Naive thymus-derived CD4-positive, alpha-beta T cell (primary cell): ENCODE measurements around the gene CUL4B. TPM values are rescaled to one million over a fixed set of nuclear protein-coding genes. Genes with fewer than 3 reads are reported as not detected.

Experiments used
- ATAC-seq: fragments of 150-1000 bp; cut with Tn5 transposase; 2 replicates; pipeline ENCODE4 v1.10.0; 2021; ENCODE audit warnings: mild to moderate bottlenecking, moderate library complexity
- CTCF ChIA-PET: fragments of 350-600 bp; sonication (Branson Sonifier 250); formaldehyde crosslinking; loops from one replicate; lab custom pipeline; 2021; ENCODE audit warnings: antibody characterized with exemption; lab: Charles Lee
- POLR2A ChIA-PET: fragments of 350-600 bp; sonication (Branson Sonifier 250); formaldehyde crosslinking; loops from one replicate; lab custom pipeline; 2021; ENCODE audit warnings: antibody characterized with exemption, inconsistent platforms; lab: Charles Lee
- DNase-seq, 9 donors: peaks; one replicate each; pipeline versions ENCODE4 v3.0.0 to v3.0.0-alpha.2; 2020 to 2022; ENCODE audit warnings: mixed read lengths in 1 of 9
- H3K27ac ChIP-seq: one replicate; pipeline ENCODE4 v1.7.0; 2013; ENCODE audit warnings: mild to moderate bottlenecking, low read depth, low read length, moderate library complexity
- H3K27me3 ChIP-seq, 2 donors: one replicate each; pipeline ENCODE4 v1.7.0; 2013; ENCODE audit warnings: low read length in 2 of 2, mild to moderate bottlenecking in 2 of 2, moderate library complexity in 2 of 2; ENCODE audit not compliant: control insufficient read depth in 2 of 2, insufficient read depth in 2 of 2
- H3K36me3 ChIP-seq, 3 experiments: 1 replicate in 2 of 3; 2 replicates in 1 of 3; pipeline ENCODE4 v1.7.0; 2013; ENCODE audit warnings: low read length in 3 of 3, mild to moderate bottlenecking in 3 of 3, moderate library complexity in 1 of 3; ENCODE audit not compliant: insufficient read depth in 3 of 3, control insufficient read depth in 2 of 3
- H3K4me1 ChIP-seq, 2 donors: one replicate each; pipeline ENCODE4 v1.7.0; 2013; ENCODE audit warnings: low read length in 2 of 2, mild to moderate bottlenecking in 2 of 2, moderate library complexity in 1 of 2; ENCODE audit not compliant: control insufficient read depth in 2 of 2, insufficient read depth in 2 of 2
- H3K4me3 ChIP-seq: 2 replicates; pipeline ENCODE4 v1.7.0; 2013; ENCODE audit warnings: mild to moderate bottlenecking, low read length
- H3K9me3 ChIP-seq, 3 experiments: 1 replicate in 2 of 3; 2 replicates in 1 of 3; pipeline ENCODE4 v1.7.0; 2013; ENCODE audit warnings: low read length in 3 of 3; ENCODE audit not compliant: control insufficient read depth in 2 of 3
- H3K27ac Mint-ChIP-seq, 9 donors: one replicate each; pipeline ENCODE4 v1.8.0; 2020 to 2022; ENCODE audit warnings: mixed read lengths in 9 of 9, mild to moderate bottlenecking in 8 of 9, moderate library complexity in 5 of 9, inconsistent platforms in 2 of 9
- H3K27me3 Mint-ChIP-seq, 5 donors: one replicate each; pipeline ENCODE4 v1.8.0; 2021 to 2022; ENCODE audit warnings: mixed read lengths in 5 of 5, mild to moderate bottlenecking in 1 of 5
- H3K36me3 Mint-ChIP-seq, 5 donors: one replicate each; pipeline ENCODE4 v1.8.0; 2020 to 2022; ENCODE audit warnings: mixed read lengths in 5 of 5, mild to moderate bottlenecking in 3 of 5, inconsistent platforms in 1 of 5
- H3K4me1 Mint-ChIP-seq, 7 donors: one replicate each; pipeline ENCODE4 v1.8.0; 2020 to 2022; ENCODE audit warnings: mixed read lengths in 7 of 7, mild to moderate bottlenecking in 3 of 7, inconsistent platforms in 1 of 7
- H3K4me3 Mint-ChIP-seq, 10 donors: one replicate each; pipeline ENCODE4 v1.8.0; 2020 to 2022; ENCODE audit warnings: mild to moderate bottlenecking in 10 of 10, mixed read lengths in 10 of 10, moderate library complexity in 6 of 10, inconsistent platforms in 2 of 10
- H3K9me3 Mint-ChIP-seq, 11 donors: one replicate each; pipeline ENCODE4 v1.8.0; 2020 to 2022; ENCODE audit warnings: mixed read lengths in 11 of 11, mild to moderate bottlenecking in 4 of 11, inconsistent platforms in 1 of 11, moderate library complexity in 1 of 11
- intact Hi-C, 2 donors: fragments of 100-400 bp; cut with micrococcal nuclease; formaldehyde crosslinking; loops; one replicate each; pipeline ENCODE4 v1.15.1; 2023
- polyA plus RNA-seq, 2 donors: library from polyadenylated mRNA; unstranded; fragments of 300-500 nt; fragmentation: Illumina TruSeq; gene quantifications; one replicate each; pipeline ENCODE4 v1.2.3, GENCODE V29; 2021
- total RNA-seq, 6 experiments: library from RNA in 5 of 6; stranded (reverse) in 5 of 6; gene quantifications; 1 replicate in 5 of 6; 2 replicates in 1 of 6; pipeline ENCODE4 v1.2.3 and lab custom pipeline; 2021 to 2026

The CUL4B gene
- total and polyA plus RNA-seq, 7 experiments from 2014 or later = 22.6 to 67.7 (median 38.9) TPM

DNA sequence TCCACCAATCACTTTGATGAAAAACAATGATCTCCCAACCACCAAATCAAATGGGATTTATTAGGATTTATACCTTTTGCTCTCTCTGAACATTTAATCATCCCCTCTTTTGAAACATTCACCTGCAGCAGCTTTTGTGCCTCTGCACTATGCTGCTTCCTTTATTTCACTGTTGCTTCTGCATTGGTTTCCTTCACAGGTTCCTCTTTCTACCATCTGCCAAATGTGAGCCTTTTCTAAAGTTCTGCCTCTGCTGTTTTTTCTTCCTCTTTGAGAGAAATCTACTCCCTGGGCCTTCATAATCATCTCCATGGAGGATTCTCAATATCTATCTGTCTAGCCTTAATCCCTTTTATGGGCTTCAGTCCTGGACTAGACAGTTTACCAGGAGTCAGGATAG, 24.7 kb downstream of the CUL4B start:
- no peak overlapping the region for H3K27ac Mint-ChIP-seq
- intact Hi-C loops = no loop called here
- Histone ChIP-seq H3K27me3 (no peaks in the 10 kb centered on the region), H3K4me3 (no peak overlapping the region), H3K4me1 (no peaks in the 10 kb centered on the region), H3K9me3 (no peaks in the 10 kb centered on the region), H3K27ac (no peak overlapping the region), H3K36me3 (peaks cover 3 to 57% (median 7%) of the 10 kb centered on the region in 3 experiments)
- no peaks in the 10 kb centered on the region for H3K27me3 Mint-ChIP-seq
- H3K9me3 Mint-ChIP-seq = no peaks in the 10 kb centered on the region
- ATAC-seq = peak; percentile 42
- DNase-seq = no peak
- CTCF ChIA-PET = no interaction called here
- H3K4me1 Mint-ChIP-seq = no peaks in the 10 kb centered on the region
- POLR2A ChIA-PET = interaction anchor here (0.5 kb wide), 1 partner anchor 84 kb away, joined by 3 read pairs; no protein-coding TSS in a partner anchor
- H3K4me3 Mint-ChIP-seq = no peak overlapping the region
- peaks cover 0 to 25% (median 15%) of the 10 kb centered on the region in 5 donors for H3K36me3 Mint-ChIP-seq

DNA sequence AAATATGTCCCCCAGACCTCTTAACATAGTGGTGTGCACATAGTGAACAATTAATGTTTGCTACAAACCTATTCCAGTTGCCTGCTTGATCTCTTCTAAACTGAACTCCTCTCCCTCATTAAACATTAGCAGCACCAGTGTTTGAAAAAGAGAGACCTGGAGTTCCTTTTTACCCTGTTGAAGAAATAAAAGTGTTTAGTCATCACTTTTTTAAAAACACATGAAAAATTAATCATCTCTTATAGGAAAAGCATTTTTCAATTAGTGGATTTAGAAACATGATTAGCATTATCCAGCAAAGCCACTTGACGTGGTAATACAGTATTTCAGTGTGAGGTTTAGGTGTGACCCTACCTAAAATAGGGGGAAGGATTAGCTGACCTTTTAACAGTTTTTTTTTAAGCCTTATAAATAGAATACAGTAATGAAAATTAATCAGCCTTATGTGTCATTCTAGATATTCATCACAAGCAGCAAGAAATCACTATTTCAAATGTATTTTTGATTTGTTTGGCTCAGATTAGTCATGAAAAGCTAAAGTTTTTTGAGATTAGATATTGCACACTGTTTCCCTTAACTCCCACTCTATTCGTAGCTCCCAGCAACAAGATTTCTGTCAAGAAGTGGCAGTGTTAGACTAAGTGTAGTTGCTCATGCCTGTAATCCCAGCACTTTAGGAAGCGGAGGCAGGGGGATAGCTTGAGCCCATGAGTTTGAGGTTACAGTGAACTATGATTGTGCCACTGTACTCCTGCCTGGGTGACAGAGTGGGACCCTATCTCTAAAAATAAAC, 26.2 kb downstream of the CUL4B start:
- Histone ChIP-seq H3K9me3 (no peaks in the 10 kb centered on the region), H3K27ac (no peak overlapping the region), H3K36me3 (peaks cover 7 to 50% (median 8%) of the 10 kb centered on the region in 3 experiments), H3K4me1 (no peaks in the 10 kb centered on the region), H3K27me3 (no peaks in the 10 kb centered on the region), H3K4me3 (no peak overlapping the region)
- ChIA-PET POLR2A (interaction anchor here (0.5 kb wide), 1 partner anchor 294 kb away, joined by 3 read pairs; no protein-coding TSS in a partner anchor), CTCF (no interaction called here)
- ATAC-seq = no peak
- no peak for DNase-seq
- H3K4me1 Mint-ChIP-seq = no peaks in the 10 kb centered on the region
- H3K9me3 Mint-ChIP-seq = no peaks in the 10 kb centered on the region
- H3K4me3 Mint-ChIP-seq = no peak overlapping the region
- no peak overlapping the region for H3K27ac Mint-ChIP-seq
- no peaks in the 10 kb centered on the region for H3K27me3 Mint-ChIP-seq
- intact Hi-C loops = no loop called here
- peaks cover 0 to 25% (median 15%) of the 10 kb centered on the region in 5 donors for H3K36me3 Mint-ChIP-seq

GRCh38 chrX:120522820-120523219, 37.9 kb downstream of the CUL4B start:
- no peaks in the 10 kb centered on the region for H3K27me3 Mint-ChIP-seq
- Histone ChIP-seq H3K27ac (no peak overlapping the region), H3K4me3 (no peak overlapping the region), H3K27me3 (no peaks in the 10 kb centered on the region), H3K9me3 (no peaks in the 10 kb centered on the region), H3K4me1 (no peaks in the 10 kb centered on the region), H3K36me3 (no peaks in the 10 kb centered on the region)
- ChIA-PET CTCF (no interaction called here), POLR2A (no interaction called here)
- DNase-seq (no peak), ATAC-seq (no peak)
- peaks cover 0 to 2% (median 0%) of the 10 kb centered on the region in 11 donors for H3K9me3 Mint-ChIP-seq
- peak overlapping the region in 1 of 9 donors; percentile 37 for H3K27ac Mint-ChIP-seq
- peaks cover 0 to 3% (median 0%) of the 10 kb centered on the region in 7 donors for H3K4me1 Mint-ChIP-seq
- no peak overlapping the region for H3K4me3 Mint-ChIP-seq
- H3K36me3 Mint-ChIP-seq = peaks cover 5 to 35% (median 13%) of the 10 kb centered on the region in 5 donors
- intact Hi-C loops = no loop called here

DNA sequence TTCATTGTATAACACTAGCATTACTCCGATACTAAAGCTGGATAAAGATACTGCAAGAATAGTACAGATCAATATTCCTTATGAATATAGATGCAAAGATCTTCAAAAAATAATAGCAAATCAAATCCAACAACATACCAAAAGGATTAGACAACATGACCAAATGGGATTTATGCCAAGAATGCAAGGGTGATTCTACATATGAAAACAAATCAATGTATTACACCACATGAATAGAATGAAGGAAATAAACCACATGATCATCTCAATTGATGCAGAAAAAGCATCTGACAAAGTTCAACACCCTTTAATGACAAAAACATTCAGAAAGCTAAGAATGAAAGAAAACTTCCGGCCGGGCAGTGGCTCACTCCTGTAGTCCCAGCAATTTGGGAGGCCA, 42.8 kb downstream of the CUL4B start:
- POLR2A ChIA-PET = no interaction called here
- Mint-ChIP-seq H3K4me1 (peaks cover 0 to 5% (median 0%) of the 10 kb centered on the region in 7 donors), H3K36me3 (peaks cover 0 to 8% (median 5%) of the 10 kb centered on the region in 5 donors), H3K4me3 (no peak overlapping the region), H3K9me3 (peaks cover 0 to 2% (median 0%) of the 10 kb centered on the region in 11 donors), H3K27me3 (no peaks in the 10 kb centered on the region), H3K27ac (no peak overlapping the region)
- DNase-seq (no peak), ATAC-seq (no peak)
- Histone ChIP-seq H3K4me1 (no peaks in the 10 kb centered on the region), H3K27me3 (no peaks in the 10 kb centered on the region), H3K36me3 (no peaks in the 10 kb centered on the region), H3K27ac (no peak overlapping the region), H3K4me3 (no peak overlapping the region), H3K9me3 (no peaks in the 10 kb centered on the region)
- CTCF ChIA-PET = no interaction called here
- intact Hi-C loops = no loop called here

GRCh38 chrX:120514236-120514635, 46.5 kb downstream of the CUL4B start:
- ATAC-seq = no peak
- Histone ChIP-seq H3K27me3 (no peaks in the 10 kb centered on the region), H3K4me3 (no peak overlapping the region), H3K9me3 (no peaks in the 10 kb centered on the region), H3K27ac (no peak overlapping the region), H3K4me1 (no peaks in the 10 kb centered on the region), H3K36me3 (no peaks in the 10 kb centered on the region)
- Mint-ChIP-seq H3K9me3 (peaks cover 0 to 2% (median 0%) of the 10 kb centered on the region in 11 donors), H3K36me3 (peaks cover 0 to 2% (median 0%) of the 10 kb centered on the region in 5 donors), H3K27ac (peak overlapping the region in 2 of 9 donors; percentile 38 to 65), H3K4me1 (peaks cover 0 to 5% (median 0%) of the 10 kb centered on the region in 7 donors), H3K27me3 (no peaks in the 10 kb centered on the region), H3K4me3 (no peak overlapping the region)
- CTCF ChIA-PET = no interaction called here
- POLR2A ChIA-PET = no interaction called here
- no peak for DNase-seq
- intact Hi-C loops = loop anchor here in 1 of 2 donors (5.0 kb wide), 1 partner anchor 148 kb away; no protein-coding TSS in a partner anchor

DNA sequence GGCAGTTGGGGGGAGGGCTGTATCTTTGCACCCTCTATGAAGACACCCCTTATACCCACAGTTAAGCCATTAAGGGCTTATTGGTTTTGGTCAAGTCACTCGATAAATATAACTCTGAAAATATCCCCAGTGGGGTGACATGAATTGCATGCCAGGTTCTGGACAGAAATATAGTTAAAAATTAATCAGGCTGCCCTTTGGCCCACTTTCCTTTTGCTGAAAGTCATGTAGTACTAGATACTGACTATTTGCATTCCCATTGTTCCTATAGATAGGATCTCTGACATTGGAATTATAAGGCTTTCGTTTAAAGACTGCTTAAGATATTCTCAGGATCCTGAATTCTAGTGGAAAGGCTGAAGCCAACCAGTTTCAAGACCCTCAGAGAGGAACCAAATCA, 48.1 kb downstream of the CUL4B start:
- Mint-ChIP-seq H3K4me3 (no peak overlapping the region), H3K27ac (no peak overlapping the region), H3K4me1 (no peaks in the 10 kb centered on the region), H3K9me3 (peaks cover 0 to 2% (median 0%) of the 10 kb centered on the region in 11 donors), H3K27me3 (no peaks in the 10 kb centered on the region), H3K36me3 (peaks cover 0 to 2% (median 0%) of the 10 kb centered on the region in 5 donors)
- DNase-seq (no peak), ATAC-seq (no peak)
- Histone ChIP-seq H3K27ac (no peak overlapping the region), H3K9me3 (no peaks in the 10 kb centered on the region), H3K27me3 (no peaks in the 10 kb centered on the region), H3K4me3 (no peak overlapping the region), H3K4me1 (no peaks in the 10 kb centered on the region), H3K36me3 (no peaks in the 10 kb centered on the region)
- POLR2A ChIA-PET = interaction anchor here (0.8 kb wide), 1 partner anchor 92 kb away, joined by 3 read pairs; no protein-coding TSS in a partner anchor
- intact Hi-C loops = loop anchor here in 1 of 2 donors (5.0 kb wide), 1 partner anchor 150 kb away; no protein-coding TSS in a partner anchor
- CTCF ChIA-PET = interaction anchor here (0.6 kb wide), 1 partner anchor 25 kb away, joined by 3 read pairs; no protein-coding TSS in a partner anchor
